Fibroblast of pulmonary artery (primary cell): ENCODE measurements around the gene SUMF1.

Experiments used
- DNase-seq: peaks from one replicate; pipeline ENCODE4 v3.0.0-alpha.2; 2010; ENCODE audit warnings: low read depth
- H3K4me3 ChIP-seq: replicated peaks from 2 replicates; pipeline ENCODE4 v1.5.1; 2011; ENCODE audit warnings: low read depth, mild to moderate bottlenecking, control low read depth, low read length, moderate library complexity
- CTCF ChIP-seq: IDR thresholded peaks from 2 replicates; pipeline ENCODE4 v1.5.1; 2011; ENCODE audit warnings: mild to moderate bottlenecking, control low read depth, low read length, inconsistent platforms; ENCODE audit errors: missing control alignments

Gene SUMF1

GRCh38 chr3:4492208-4493013 is 25.3 kb upstream of the SUMF1 start:
- peak overlapping the region; percentile 89 for H3K4me3 ChIP-seq
- peak; percentile 87 for DNase-seq
- no peak for TF ChIP-seq CTCF

DNA sequence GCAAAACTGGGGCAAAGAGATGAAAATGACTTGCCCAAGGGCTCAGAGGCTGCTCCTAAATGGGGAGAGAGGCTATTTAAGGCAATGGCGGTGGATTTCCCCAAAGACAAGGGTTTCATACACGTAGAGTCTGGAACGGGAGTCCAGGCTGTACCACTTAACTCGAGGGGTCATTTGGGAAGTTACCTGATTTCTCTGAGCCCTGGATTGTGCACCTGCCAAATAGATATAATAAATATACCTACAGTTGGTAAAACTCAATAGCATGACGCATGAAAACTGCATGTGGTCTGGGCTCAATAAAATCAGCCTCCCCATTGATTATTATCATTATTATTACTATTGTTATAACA is 24.8 kb upstream of the SUMF1 start:
- no peak for DNase-seq
- peak overlapping the region; percentile 89 for H3K4me3 ChIP-seq
- no peak for TF ChIP-seq CTCF

DNA sequence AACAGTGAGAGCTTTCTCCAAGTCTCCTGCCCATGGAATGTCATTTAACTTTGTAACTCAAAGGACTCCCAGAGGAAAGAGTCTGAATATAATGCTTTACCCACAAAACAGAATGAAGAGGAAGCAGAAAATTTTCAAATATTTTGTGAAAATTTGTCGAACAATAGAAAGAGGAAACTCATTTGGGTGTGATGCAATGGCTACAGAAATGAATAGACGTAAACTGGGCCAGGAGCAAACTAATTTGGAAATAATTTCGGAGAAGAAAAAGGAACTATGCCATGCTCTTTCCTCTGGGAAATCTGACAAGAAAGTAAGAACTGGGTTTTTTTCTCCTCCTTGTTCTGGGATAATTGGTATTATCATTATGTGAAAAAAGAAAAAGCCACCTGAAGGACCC is 11.2 kb upstream of the SUMF1 start:
- DNase-seq: peak; percentile 65
- no peak for TF ChIP-seq CTCF
- no peak overlapping the region for H3K4me3 ChIP-seq

GRCh38 chr3:4476496-4476895 is 9.4 kb upstream of the SUMF1 start:
- H3K4me3 ChIP-seq: no peak overlapping the region
- DNase-seq: peak; percentile 36
- TF ChIP-seq CTCF: no peak

GRCh38 chr3:4475804-4476203 is 8.7 kb upstream of the SUMF1 start:
- no peak for TF ChIP-seq CTCF
- no peak for DNase-seq
- no peak overlapping the region for H3K4me3 ChIP-seq

DNA sequence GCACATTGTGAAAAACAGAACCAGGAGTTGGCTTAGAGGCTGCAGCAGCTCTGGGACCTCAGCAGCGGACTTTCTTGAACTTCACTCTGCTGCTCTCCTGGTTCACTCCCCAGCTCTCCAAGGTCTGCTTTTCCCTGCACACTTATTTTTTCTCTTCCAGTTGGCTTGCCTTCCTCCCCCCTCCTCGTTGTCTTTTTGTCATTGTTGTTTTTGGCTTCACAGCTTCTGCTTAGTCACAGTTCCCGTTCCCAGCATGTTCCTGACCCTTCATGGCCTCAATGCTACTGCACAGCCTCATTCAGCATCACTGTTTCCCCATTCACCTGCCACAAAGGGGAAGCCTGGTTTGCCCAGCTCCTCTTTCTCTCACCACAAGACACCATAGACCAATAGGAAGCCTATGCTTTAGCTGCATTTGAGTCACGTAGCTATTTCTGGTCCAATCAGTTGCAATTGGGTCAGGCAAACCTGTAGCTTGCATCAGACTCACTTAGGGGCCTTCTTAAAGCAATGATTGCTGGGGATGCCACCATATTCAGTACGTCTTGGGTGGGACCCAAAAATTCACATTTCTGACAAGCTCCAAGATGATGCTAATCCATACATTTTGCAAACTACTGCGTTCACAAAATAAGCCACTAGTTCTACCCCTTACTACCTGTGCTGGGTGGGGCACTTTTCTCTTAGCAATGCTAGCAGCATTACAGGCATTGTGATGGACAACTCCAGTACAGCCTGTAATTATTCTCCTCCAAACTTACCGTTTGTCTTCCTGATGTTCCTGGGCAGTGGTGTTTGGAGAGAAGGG is 7.8 kb upstream of the SUMF1 start:
- H3K4me3 ChIP-seq: no peak overlapping the region
- peak; percentile 93 for DNase-seq
- no peak for TF ChIP-seq CTCF
